ENCODE measurements around the gene ETNPPL. TPM values are rescaled to one million over a fixed set of nuclear protein-coding genes. Genes with fewer than 3 reads are reported as not detected.
A peak's percentile ranks its signal among the peaks of the same experiment; 100 is the strongest.

The ETNPPL gene
- total RNA-seq, 1 experiment from 2014 or later: 0.52 TPM

DNA sequence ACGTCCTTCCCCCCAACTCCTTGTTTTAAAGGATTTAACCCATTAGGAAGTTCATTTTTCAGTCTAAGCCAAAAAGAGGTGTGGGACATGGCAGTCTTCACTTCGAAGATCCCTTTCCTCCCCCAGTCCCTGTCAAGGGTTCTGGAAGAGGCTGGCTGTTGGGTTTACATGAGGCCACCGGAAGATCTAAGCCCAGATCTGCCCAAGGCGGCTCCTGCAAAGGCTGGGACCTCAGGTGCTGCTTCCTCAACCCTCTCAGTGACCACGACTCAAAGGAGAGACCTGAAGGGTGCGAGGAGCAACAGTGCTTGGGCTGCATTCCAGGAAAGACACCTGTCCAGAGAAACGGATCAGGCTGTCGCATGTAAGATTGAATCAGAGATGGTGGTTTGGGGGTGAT is 23.5 kb upstream of the ETNPPL start:
- intact Hi-C loops (cut with micrococcal nuclease; ENCODE audit: unreplicated experiment): no loop called here
- no peaks in the 10 kb centered on the region for H3K4me1 ChIP-seq (ENCODE audit: insufficient read depth, low read length, poor library complexity, severe bottlenecking)
- H3K4me3 ChIP-seq (ENCODE audit: low read depth, low read length, poor library complexity, severe bottlenecking): no peak overlapping the region
- H3K36me3 ChIP-seq (ENCODE audit: insufficient read depth, low read length, poor library complexity, severe bottlenecking): no peaks in the 10 kb centered on the region
- no peak for DNase-seq (ENCODE audit: low spot score)
- POLR2A ChIA-PET (ENCODE audit: low non-redundant PET): no interaction called here
- no peak for TF ChIP-seq EZH2 (IDR thresholded peaks at IDR 0.05; ENCODE audit: borderline replicate concordance, low read depth, low read length, poor library complexity, severe bottlenecking)
- TF ChIP-seq, protein P1, sequence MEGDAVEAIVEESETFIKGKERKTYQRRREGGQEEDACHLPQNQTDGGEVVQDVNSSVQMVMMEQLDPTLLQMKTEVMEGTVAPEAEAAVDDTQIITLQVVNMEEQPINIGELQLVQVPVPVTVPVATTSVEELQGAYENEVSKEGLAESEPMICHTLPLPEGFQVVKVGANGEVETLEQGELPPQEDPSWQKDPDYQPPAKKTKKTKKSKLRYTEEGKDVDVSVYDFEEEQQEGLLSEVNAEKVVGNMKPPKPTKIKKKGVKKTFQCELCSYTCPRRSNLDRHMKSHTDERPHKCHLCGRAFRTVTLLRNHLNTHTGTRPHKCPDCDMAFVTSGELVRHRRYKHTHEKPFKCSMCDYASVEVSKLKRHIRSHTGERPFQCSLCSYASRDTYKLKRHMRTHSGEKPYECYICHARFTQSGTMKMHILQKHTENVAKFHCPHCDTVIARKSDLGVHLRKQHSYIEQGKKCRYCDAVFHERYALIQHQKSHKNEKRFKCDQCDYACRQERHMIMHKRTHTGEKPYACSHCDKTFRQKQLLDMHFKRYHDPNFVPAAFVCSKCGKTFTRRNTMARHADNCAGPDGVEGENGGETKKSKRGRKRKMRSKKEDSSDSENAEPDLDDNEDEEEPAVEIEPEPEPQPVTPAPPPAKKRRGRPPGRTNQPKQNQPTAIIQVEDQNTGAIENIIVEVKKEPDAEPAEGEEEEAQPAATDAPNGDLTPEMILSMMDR (conservative IDR thresholded peaks at IDR 0.05; ENCODE audit: low read depth, low read length): no peak
- no peaks in the 10 kb centered on the region for H3K27me3 ChIP-seq (replicated peaks; ENCODE audit: insufficient read depth, low read depth, low read length, poor library complexity)
- no peak overlapping the region for H3K27ac ChIP-seq (ENCODE audit: low read depth, low read length, poor library complexity, severe bottlenecking)
- CTCF ChIA-PET: no interaction called here
- BruUV-seq (replicated peaks): no TSS peak
- H3K9me3 ChIP-seq (ENCODE audit: low read depth, low read length, poor library complexity, severe bottlenecking): no peaks in the 10 kb centered on the region

DNA sequence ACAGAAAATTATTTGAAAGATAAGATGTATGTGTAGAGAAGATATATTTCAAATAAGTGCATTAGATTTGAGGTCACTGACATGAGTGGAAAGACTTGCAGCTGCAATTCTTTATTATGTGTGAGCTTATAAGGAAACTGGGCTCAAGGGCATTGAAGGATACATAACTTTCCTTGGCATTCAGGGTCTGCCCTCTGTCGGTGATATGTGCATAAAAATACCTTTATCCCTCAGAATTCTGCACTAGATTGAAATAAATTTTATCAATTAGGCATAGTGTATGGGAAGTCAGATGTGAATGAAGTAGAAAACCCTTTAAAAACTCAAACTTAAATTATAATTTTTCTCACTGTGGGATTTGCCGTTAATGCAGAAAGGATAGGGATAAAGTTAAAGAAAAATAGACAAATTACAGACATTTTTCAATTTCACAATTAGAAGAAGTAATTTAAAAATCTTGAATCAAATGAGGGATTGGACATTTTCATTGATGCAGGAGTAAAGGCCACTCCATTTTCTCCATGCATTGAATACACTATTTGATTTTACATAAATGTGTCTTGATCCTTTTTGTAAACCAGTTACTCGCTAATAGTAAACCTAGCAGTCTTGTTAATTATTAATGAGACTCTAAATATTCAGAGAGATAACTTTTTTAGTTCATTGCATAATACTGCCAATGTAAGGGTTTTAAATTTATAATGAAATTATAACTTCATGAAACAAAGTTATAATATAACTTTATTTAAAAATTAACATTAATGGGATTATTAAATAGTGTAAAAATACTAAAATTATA is 21.0 kb upstream of the ETNPPL start:
- intact Hi-C loops (cut with micrococcal nuclease; ENCODE audit: unreplicated experiment): no loop called here
- BruUV-seq (replicated peaks): no TSS peak
- peak; percentile 37 for DNase-seq (ENCODE audit: low spot score)
- ChIA-PET POLR2A (ENCODE audit: low non-redundant PET) (no interaction called here), CTCF (no interaction called here)
- no peaks in the 10 kb centered on the region for H3K36me3 ChIP-seq (ENCODE audit: insufficient read depth, low read length, poor library complexity, severe bottlenecking)
- no peak overlapping the region for H3K4me3 ChIP-seq (ENCODE audit: low read depth, low read length, poor library complexity, severe bottlenecking)
- no peaks in the 10 kb centered on the region for H3K9me3 ChIP-seq (ENCODE audit: low read depth, low read length, poor library complexity, severe bottlenecking)
- TF ChIP-seq, protein P1 (conservative IDR thresholded peaks at IDR 0.05; ENCODE audit: low read depth, low read length): peak; percentile 42; the same call in 1 of the 2 replicates
- no peak for TF ChIP-seq EZH2 (IDR thresholded peaks at IDR 0.05; ENCODE audit: borderline replicate concordance, low read depth, low read length, poor library complexity, severe bottlenecking)
- no peak overlapping the region for H3K27ac ChIP-seq (ENCODE audit: low read depth, low read length, poor library complexity, severe bottlenecking)
- H3K4me1 ChIP-seq (ENCODE audit: insufficient read depth, low read length, poor library complexity, severe bottlenecking): no peaks in the 10 kb centered on the region
- H3K27me3 ChIP-seq (replicated peaks; ENCODE audit: insufficient read depth, low read depth, low read length, poor library complexity): no peaks in the 10 kb centered on the region

DNA sequence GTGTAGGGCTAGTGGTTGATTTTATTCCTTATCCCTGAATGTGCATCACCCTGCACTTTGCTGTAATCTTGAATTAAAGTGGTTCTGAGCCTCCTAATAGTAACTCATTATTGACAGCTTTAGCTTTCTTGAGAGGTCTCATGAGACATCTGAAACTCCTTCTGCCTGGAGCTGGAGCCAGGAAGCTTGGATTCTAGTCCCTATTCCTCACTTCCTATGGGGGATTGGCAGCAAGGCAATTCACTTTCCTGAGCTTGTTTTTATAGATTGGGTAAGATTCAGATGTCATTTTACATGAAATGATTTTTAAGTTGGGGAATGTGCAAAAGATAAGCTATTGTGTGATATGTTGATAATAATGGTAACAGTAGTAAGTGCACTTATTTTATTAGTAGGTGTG is 17.1 kb upstream of the ETNPPL start:
- Histone ChIP-seq H3K27ac (ENCODE audit: low read depth, low read length, poor library complexity, severe bottlenecking) (no peak overlapping the region), H3K9me3 (ENCODE audit: low read depth, low read length, poor library complexity, severe bottlenecking) (no peaks in the 10 kb centered on the region), H3K4me1 (ENCODE audit: insufficient read depth, low read length, poor library complexity, severe bottlenecking) (no peaks in the 10 kb centered on the region), H3K4me3 (ENCODE audit: low read depth, low read length, poor library complexity, severe bottlenecking) (no peak overlapping the region), H3K27me3 (replicated peaks; ENCODE audit: insufficient read depth, low read depth, low read length, poor library complexity) (no peaks in the 10 kb centered on the region), H3K36me3 (ENCODE audit: insufficient read depth, low read length, poor library complexity, severe bottlenecking) (no peaks in the 10 kb centered on the region)
- TF ChIP-seq, protein P1 (conservative IDR thresholded peaks at IDR 0.05; ENCODE audit: low read depth, low read length): no peak
- no peak for TF ChIP-seq EZH2 (IDR thresholded peaks at IDR 0.05; ENCODE audit: borderline replicate concordance, low read depth, low read length, poor library complexity, severe bottlenecking)
- intact Hi-C loops (cut with micrococcal nuclease; ENCODE audit: unreplicated experiment): no loop called here
- ChIA-PET POLR2A (ENCODE audit: low non-redundant PET) (no interaction called here), CTCF (no interaction called here)
- no TSS peak for BruUV-seq (replicated peaks)
- DNase-seq (ENCODE audit: low spot score): no peak
